Epithelial cell of proximal tubule (primary cell): ENCODE results near the gene GMEB2. TPM values are rescaled to one million over a fixed set of nuclear protein-coding genes. Genes with fewer than 3 reads are reported as not detected.
"Not testable (repeated sequence)": the region's sequence is repeated elsewhere in the genome, so short reads cannot be mapped to it uniquely, and the experiment has no call there.

Experiments used
- DNase-seq: peaks from one replicate; pipeline ENCODE4 v3.0.0-alpha.2; 2011; ENCODE audit warnings: low read depth
- H3K4me3 ChIP-seq: 2 replicates; pipeline ENCODE4 v1.5.1; 2011; ENCODE audit warnings: low read depth, mild to moderate bottlenecking, low read length
- CTCF ChIP-seq: conservative IDR thresholded peaks from 2 replicates; pipeline ENCODE4 v1.5.1; 2012; ENCODE audit warnings: low read depth, mild to moderate bottlenecking, low read length
- total RNA-seq: library from RNA; depleted of rRNA; stranded (reverse); fragments of >200 nt; gene quantifications from 2 replicates; pipeline ENCODE4 v1.2.3, GENCODE V29; 2015

GMEB2 gene
- total RNA-seq, 1 donor from 2014 or later = 10.5 TPM

DNA sequence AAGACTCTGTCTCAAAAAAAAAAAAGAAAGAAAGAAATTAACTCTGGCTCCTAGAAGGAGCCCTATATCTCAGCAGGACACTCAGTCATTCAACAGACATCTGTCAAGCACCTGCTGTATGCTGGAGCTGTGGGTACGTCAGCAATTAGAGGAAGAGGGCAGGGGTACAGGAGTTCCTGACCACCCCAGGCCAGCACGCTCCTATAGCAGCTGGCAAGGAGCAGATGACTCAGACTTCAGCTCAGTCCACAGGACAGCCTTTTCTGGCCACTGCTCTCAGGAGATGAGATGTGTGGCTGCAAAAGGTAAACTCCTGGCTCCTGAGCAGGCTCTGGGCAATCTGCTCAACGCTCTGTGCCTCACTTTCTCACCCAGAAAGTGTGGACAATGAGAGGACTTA lies 29.6 kb upstream of the GMEB2 start:
- TF ChIP-seq CTCF = no peak
- no peak overlapping the region for H3K4me3 ChIP-seq
- DNase-seq = no peak

GRCh38 chr20:63655249-63655648 lies 28.3 kb upstream of the GMEB2 start:
- H3K4me3 ChIP-seq = no peak overlapping the region
- no peak for TF ChIP-seq CTCF
- no peak for DNase-seq

DNA sequence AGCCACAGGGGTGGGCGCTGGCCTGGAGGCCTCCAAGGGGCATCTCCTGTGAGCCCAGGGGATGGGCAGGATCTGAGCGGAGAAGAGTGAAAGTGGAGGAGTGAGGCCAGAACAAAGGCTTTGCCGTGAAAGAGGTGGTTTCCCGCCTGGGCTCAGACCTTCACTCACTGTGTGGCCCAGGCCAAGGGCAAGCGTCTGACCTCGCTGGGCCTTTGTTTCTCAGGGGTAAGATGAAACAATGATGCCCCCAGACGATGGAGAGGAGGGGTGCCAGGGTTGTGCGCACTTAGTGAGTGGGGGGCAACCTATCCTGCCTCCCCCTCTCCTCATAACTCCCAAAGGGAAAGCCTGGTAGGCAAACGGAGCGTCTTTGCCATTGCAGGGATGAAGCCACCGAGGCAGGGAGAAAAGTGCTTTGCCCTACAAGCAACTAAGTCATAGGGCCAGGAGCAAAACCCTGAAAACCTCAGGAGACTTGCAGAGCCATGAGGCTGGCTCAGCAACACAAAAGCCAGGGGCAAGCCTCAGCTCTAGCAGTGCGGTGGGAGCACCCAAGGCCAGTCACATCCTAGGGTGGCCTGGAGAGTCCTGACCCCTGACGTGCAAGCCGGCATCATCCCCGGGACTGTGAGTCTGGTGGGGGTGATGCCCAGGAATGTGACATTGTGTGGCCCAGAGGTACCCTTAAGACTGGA lies 27.2 kb upstream of the GMEB2 start:
- no peak for TF ChIP-seq CTCF
- no peak for DNase-seq
- peak overlapping the region; percentile 54 for H3K4me3 ChIP-seq

- no peak for TF ChIP-seq CTCF
- DNase-seq = no peak
- H3K4me3 ChIP-seq = peak within 1 kb of the TSS; percentile 72
These were observed 26.4 kb upstream of the GMEB2 start, which contains the start of gene STMN3 for GRCh38 chr20:63653041-63653973. STMN3 (minus strand) TSS chr20:63653424; CDS start chr20:63653345, 79 bp downstream.

DNA sequence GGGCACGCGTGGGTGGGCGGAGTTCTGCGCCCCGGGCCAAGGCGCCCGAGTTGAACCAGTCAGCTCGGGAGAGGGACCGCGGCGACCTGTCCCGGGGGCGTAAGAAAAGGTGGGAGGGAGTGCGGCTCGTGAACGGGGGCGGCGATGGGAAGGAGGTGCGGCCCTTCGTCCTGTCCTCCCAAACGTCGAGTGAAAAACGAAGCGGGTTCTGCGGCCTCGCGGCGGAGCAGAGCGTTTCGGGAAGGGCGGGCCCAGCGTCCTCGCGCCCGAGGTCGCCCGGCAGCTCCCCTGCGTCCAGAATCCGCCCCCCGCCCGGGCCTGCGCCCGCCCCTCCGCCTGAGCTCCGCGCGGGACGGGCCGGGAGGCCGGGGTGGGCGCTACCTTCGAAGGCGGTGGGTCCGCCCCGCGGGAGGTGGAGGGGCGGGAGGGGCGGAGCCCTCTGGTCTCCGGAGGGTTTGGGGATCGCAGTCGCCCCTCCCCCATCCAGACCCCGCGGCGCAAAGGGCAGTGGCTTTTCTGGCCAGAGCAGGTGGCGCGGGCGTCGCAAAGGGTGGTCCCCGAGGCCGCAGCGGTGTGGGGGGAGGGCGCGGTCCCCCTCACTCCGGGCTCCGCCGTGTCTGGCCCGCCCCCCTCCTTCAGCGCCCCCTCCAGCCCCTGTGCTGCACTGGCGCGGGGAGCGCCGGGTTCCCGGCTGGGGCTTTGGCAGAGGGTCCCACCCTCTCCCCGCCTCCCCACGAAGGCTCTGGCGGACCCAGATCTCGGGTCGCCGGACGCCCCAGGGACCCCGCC lies 25.5 kb upstream of the GMEB2 start:
- peak overlapping the region; percentile 72 for H3K4me3 ChIP-seq
- DNase-seq = no peak
- TF ChIP-seq CTCF = no peak

DNA sequence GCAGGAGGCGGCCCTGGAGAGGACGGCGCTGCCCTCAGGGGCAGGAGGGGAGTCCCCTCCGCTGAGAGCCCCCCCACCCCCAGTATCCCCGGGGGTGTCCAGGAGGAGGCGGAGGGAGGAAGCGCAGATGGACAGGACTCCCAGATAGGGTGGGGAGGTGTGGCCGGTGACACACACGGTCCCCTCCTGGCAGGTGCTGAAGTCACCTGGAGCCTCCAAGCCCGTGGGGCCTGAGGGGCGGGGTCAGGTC lies 25.0 kb upstream of the GMEB2 start:
- TF ChIP-seq CTCF = no peak
- no peak for DNase-seq
- peak overlapping the region; percentile 72 for H3K4me3 ChIP-seq

- not testable (repeated sequence) for DNase-seq, H3K4me3 ChIP-seq
These were observed 23.6 kb upstream of the GMEB2 start for GRCh38 chr20:63650486-63650885.
